Activated T-cell treated with anti-CD3 and anti-CD28 coated beads, Interleukin-2, amount 50 U/mL, for 72 hours (primary cell): ENCODE data around the gene SLC2A6. TPM values are rescaled to one million over a fixed set of nuclear protein-coding genes. Genes with fewer than 3 reads are reported as not detected.

ENCODE experiments used
- ATAC-seq, 2 donors: fragments of 150-1000 bp; cut with Tn5 transposase; replicated peaks in 1 of 2; 2 replicates each; pipeline ENCODE4 v1.10.0; 2021; ENCODE audit warnings: moderate library complexity in 2 of 2, mild to moderate bottlenecking in 1 of 2
- DNase-seq, 2 donors: peaks; one replicate each; pipeline ENCODE4 v3.0.0; 2021 to 2022; ENCODE audit warnings: mixed read lengths in 1 of 2
- H3K27ac Mint-ChIP-seq: one replicate; pipeline ENCODE4 v1.8.0; 2022; ENCODE audit warnings: mild to moderate bottlenecking, moderate library complexity, mixed read lengths
- H3K27me3 Mint-ChIP-seq: one replicate; pipeline ENCODE4 v1.8.0; 2022; ENCODE audit warnings: low read depth, mixed read lengths
- H3K36me3 Mint-ChIP-seq, 2 donors: one replicate each; pipeline ENCODE4 v1.8.0; 2022; ENCODE audit warnings: mixed read lengths in 2 of 2, mild to moderate bottlenecking in 1 of 2; ENCODE audit not compliant: insufficient read depth in 2 of 2
- H3K4me1 Mint-ChIP-seq: one replicate; pipeline ENCODE4 v1.8.0; 2022; ENCODE audit warnings: low read depth, mixed read lengths
- H3K4me3 Mint-ChIP-seq, 2 donors: one replicate each; pipeline ENCODE4 v1.8.0; 2022; ENCODE audit warnings: mild to moderate bottlenecking in 2 of 2, mixed read lengths in 2 of 2, moderate library complexity in 2 of 2
- H3K9me3 Mint-ChIP-seq, 2 donors: one replicate each; pipeline ENCODE4 v1.8.0; 2022; ENCODE audit warnings: mixed read lengths in 2 of 2
- total RNA-seq, 2 donors: library from RNA; stranded (reverse); gene quantifications; one replicate each; pipeline ENCODE4 v1.2.3, GENCODE V29; 2022

Gene SLC2A6
- total RNA-seq, 2 donors from 2014 or later, result 2.0 to 2.6 TPM

GRCh38 chr9:133463864-133464615, 14.9 kb downstream of the SLC2A6 start:
- no peaks in the 10 kb centered on the region for H3K36me3 Mint-ChIP-seq
- ATAC-seq (no peak), DNase-seq (no peak)
- no peaks in the 10 kb centered on the region for H3K27me3 Mint-ChIP-seq
- no peak overlapping the region for H3K27ac Mint-ChIP-seq
- H3K4me3 Mint-ChIP-seq, result no peak overlapping the region
- H3K4me1 Mint-ChIP-seq, result peaks cover 4% of the 10 kb centered on the region
- no peaks in the 10 kb centered on the region for H3K9me3 Mint-ChIP-seq

DNA sequence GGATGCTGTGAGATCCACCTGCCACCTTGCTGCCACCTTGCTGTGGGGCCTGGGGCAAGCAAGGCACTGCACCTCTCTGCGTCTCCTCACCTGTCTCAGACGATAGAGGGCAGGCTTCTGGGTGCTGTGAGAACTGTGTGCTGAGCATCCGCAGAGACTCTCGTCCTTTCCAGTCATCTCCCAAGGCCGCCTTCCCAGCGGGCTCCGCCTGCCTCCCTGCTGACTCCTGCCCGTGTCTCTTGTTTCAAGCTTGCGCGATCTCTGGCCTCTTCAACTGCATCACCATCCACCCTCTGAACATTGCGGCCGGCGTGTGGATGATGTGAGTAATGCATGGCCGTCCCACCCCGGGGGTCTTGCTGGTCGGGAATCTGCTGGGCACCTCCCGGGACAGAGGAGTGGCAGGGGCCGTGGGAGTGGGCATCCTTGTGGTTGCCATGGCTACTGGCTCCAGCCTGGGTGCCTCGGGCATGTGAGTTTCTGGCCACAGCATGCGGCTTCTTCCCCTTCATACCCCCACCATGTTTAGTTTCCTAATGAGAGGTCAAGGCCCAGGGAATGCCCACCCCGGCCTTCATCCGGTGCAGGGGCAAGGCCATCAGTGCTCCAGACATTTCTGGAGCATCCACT, 15.6 kb downstream of the SLC2A6 start:
- Mint-ChIP-seq H3K9me3 (no peaks in the 10 kb centered on the region), H3K27me3 (no peaks in the 10 kb centered on the region), H3K36me3 (no peaks in the 10 kb centered on the region), H3K27ac (no peak overlapping the region), H3K4me3 (no peak overlapping the region), H3K4me1 (peaks cover 7% of the 10 kb centered on the region)
- no peak for ATAC-seq
- no peak for DNase-seq

DNA sequence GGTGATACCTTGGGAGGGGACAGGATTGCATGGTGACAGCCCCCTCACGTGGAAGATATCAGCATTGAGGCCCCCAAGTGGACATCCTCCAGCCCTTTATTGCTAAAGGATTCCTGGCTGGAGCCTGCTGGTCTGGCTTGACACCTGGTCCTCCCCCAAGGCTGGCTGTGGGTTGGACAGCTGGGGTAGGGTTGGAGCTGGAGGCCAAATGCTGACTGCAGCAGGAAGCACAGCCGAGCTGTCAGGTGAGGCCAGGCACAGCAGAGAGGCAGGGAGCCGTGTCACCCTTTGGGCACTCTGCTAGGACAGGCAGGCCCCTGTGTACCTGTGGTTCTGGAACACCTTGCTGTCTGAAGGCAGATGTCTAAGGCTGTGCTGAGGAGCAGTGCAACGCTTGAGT, 16.9 kb downstream of the SLC2A6 start:
- DNase-seq, result no peak
- no peaks in the 10 kb centered on the region for H3K9me3 Mint-ChIP-seq
- no peaks in the 10 kb centered on the region for H3K27me3 Mint-ChIP-seq
- no peak for ATAC-seq
- H3K4me3 Mint-ChIP-seq, result no peak overlapping the region
- no peaks in the 10 kb centered on the region for H3K36me3 Mint-ChIP-seq
- H3K4me1 Mint-ChIP-seq, result peaks cover 7% of the 10 kb centered on the region
- no peak overlapping the region for H3K27ac Mint-ChIP-seq

DNA sequence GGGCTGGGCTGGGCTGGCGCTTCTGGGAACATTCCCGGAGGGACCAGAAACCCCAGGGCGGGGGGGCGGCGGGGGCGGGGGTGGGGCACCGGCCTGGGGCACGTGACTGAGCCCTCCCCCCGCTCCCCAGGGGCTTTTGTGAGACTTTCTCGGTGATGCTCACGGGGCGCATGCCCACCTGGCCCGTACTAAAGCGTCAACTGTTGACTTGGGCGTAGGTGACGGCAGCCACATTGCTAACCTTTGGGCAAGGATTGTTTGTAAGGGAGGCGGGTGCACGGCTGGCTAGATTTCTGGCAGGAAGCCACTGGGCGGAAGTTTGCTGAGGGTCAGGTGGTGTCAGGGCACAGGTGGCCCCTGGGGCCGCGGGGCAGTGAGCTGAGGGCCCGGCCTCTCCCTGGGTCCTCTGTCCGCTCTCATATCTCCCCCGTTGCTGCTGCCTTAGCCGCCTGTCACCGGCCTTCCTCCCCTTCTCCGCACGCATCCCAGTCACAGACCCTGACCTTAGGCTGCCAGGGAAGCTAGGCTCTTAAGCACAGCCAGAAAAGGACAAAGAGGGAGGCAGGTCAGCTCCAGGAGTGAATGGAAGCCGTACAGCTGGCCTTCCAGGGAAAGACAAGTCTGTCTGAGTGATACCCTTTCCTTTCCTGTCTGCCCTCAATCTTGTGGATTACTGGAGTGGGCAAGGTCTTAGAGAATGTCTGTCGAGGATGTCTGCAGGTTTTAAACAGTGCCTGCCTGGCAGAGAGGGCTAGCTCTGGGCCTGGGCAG, 18.3 kb downstream of the SLC2A6 start:
- Mint-ChIP-seq H3K4me3 (peak overlapping the region; percentile 65 to 66), H3K36me3 (no peaks in the 10 kb centered on the region), H3K27me3 (no peaks in the 10 kb centered on the region), H3K4me1 (peaks cover 7% of the 10 kb centered on the region), H3K9me3 (no peaks in the 10 kb centered on the region), H3K27ac (no peak overlapping the region)
- DNase-seq (peak; percentile 34 to 41), ATAC-seq (peak; percentile 4 to 10)

DNA sequence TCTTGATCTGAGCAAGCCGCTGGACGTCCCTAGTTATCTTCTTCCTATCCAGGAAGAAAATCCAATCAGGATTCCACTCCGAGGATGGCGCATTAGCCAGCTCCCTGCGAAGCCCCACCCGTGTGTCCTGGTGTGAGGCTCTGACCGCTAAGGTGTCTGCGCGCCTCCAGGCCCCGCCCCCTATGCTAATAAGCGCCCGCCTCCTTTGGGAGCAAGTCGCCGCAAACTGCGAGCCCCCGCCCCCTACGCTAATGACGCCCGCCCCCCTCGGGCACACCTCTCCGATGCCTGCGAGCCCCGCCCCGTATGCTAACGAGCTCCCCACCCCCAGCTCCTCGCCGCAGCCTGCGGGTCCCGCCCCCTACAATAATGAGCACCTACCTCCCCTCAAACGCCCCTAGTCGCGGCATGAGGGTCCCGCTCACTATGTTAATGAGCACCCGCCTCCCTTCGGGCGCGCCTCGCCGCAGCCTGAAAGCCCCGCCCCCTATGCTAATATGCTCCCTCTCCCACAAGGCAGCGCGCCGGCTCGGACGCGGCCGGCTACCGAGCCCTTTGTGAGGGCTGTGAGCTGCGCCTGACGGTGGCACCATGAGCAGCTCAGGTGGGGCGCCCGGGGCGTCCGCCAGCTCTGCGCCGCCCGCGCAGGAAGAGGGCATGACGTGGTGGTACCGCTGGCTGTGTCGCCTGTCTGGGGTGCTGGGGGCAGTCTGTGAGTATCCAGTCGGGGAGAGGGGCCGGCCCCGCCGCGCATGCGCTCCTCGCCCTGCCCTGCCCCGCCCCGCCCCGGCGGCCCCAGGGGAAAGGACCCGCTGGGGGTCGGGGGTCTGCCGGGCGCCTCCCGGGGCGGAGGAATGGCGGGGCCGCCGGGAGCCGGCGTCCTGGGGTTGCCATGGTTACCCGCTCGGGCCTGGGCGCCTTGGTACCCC, 19.2 kb downstream of the SLC2A6 start, which contains the start of gene CACFD1:
CACFD1 (plus strand) TSS at position 503 of the 929 bp plus-strand sequence; CDS start at position 592, 89 bp downstream.
- H3K27me3 Mint-ChIP-seq, result no peaks in the 10 kb centered on the region
- no peaks in the 10 kb centered on the region for H3K9me3 Mint-ChIP-seq
- H3K27ac Mint-ChIP-seq, result peak within 1 kb of the TSS; percentile 52
- H3K4me1 Mint-ChIP-seq, result peaks cover 7% of the 10 kb centered on the region
- peak; percentile 87 for ATAC-seq
- peak; percentile 91 for DNase-seq
- no peaks in the 10 kb centered on the region for H3K36me3 Mint-ChIP-seq
- peak within 1 kb of the TSS; percentile 95 to 97 for H3K4me3 Mint-ChIP-seq

DNA sequence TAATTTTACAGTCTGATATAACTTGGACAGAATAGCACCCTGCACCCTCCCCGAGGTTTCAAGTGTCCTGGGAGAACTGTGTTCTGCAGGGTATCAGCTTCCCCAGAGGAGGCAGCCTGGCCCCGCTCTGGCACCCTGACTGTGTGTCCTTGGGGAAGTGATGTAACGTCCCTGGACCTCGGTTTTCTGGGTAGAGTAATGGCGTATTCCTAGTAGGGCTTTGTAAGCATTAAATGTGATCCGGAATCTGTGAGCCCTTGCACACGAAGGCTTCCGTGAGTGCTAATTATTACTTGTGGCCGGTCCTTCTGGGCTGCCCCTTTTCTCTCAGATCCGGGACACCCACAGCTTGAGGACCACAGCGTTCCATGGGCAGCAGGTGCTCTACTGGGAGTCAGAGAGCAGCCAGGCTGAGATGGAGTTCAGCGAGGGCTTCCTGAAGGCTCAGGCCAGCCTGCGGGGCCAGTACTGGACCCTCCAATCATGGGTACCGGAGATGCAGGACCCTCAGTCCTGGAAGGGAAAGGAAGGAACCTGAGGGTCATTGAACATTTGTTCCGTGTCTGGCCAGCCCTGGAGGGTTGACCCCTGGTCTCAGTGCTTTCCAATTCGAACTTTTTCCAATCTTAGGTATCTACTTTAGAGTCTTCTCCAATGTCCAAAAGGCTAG, 20.1 kb downstream of the SLC2A6 start:
- peak overlapping the region; percentile 95 to 97 for H3K4me3 Mint-ChIP-seq
- H3K36me3 Mint-ChIP-seq, result no peaks in the 10 kb centered on the region
- no peaks in the 10 kb centered on the region for H3K27me3 Mint-ChIP-seq
- no peak for DNase-seq
- H3K9me3 Mint-ChIP-seq, result no peaks in the 10 kb centered on the region
- H3K4me1 Mint-ChIP-seq, result peaks cover 7% of the 10 kb centered on the region
- no peak for ATAC-seq
- H3K27ac Mint-ChIP-seq, result no peak overlapping the region

DNA sequence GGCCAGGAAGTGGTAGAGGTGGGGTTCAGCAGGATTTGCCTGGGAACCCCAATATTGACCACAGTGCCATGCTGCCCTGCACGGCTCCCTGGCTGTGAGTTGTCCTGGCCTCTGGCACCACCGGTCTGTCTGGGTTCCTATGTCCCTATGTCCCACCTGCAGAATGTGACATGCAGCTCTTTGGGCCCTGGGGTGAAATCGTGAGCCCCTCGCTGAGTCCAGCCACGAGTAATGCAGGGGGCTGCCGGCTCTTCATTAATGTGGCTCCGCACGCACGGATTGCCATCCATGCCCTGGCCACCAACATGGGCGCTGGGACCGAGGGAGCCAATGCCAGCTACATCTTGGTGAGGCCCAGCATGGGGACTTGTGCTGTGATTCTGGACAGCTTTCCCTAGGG, 21.2 kb downstream of the SLC2A6 start:
- H3K27ac Mint-ChIP-seq, result no peak overlapping the region
- H3K27me3 Mint-ChIP-seq, result no peaks in the 10 kb centered on the region
- H3K9me3 Mint-ChIP-seq, result no peaks in the 10 kb centered on the region
- no peaks in the 10 kb centered on the region for H3K36me3 Mint-ChIP-seq
- H3K4me3 Mint-ChIP-seq, result no peak overlapping the region
- peaks cover 7% of the 10 kb centered on the region for H3K4me1 Mint-ChIP-seq
- ATAC-seq, result no peak
- DNase-seq, result no peak

- no peak for ATAC-seq
- H3K36me3 Mint-ChIP-seq, result no peaks in the 10 kb centered on the region
- no peak overlapping the region for H3K27ac Mint-ChIP-seq
- no peak overlapping the region for H3K4me3 Mint-ChIP-seq
- peaks cover 7% of the 10 kb centered on the region for H3K4me1 Mint-ChIP-seq
- no peaks in the 10 kb centered on the region for H3K9me3 Mint-ChIP-seq
- H3K27me3 Mint-ChIP-seq, result no peaks in the 10 kb centered on the region
- no peak for DNase-seq
These were observed 21.7 kb downstream of the SLC2A6 start for GRCh38 chr9:133457233-133457632.

- DNase-seq (no peak), ATAC-seq (no peak)
- H3K27ac Mint-ChIP-seq, result no peak overlapping the region
- H3K4me1 Mint-ChIP-seq, result peaks cover 7% of the 10 kb centered on the region
- no peaks in the 10 kb centered on the region for H3K9me3 Mint-ChIP-seq
- H3K4me3 Mint-ChIP-seq, result no peak overlapping the region
- no peaks in the 10 kb centered on the region for H3K36me3 Mint-ChIP-seq
- H3K27me3 Mint-ChIP-seq, result no peaks in the 10 kb centered on the region
These were observed 22.5 kb downstream of the SLC2A6 start for GRCh38 chr9:133456409-133456808.

- Mint-ChIP-seq H3K36me3 (no peaks in the 10 kb centered on the region), H3K4me1 (peaks cover 7% of the 10 kb centered on the region), H3K27me3 (no peaks in the 10 kb centered on the region), H3K4me3 (no peak overlapping the region), H3K9me3 (no peaks in the 10 kb centered on the region), H3K27ac (no peak overlapping the region)
- ATAC-seq (no peak), DNase-seq (no peak)
These were observed 23.0 kb downstream of the SLC2A6 start for GRCh38 chr9:133455936-133456335.

DNA sequence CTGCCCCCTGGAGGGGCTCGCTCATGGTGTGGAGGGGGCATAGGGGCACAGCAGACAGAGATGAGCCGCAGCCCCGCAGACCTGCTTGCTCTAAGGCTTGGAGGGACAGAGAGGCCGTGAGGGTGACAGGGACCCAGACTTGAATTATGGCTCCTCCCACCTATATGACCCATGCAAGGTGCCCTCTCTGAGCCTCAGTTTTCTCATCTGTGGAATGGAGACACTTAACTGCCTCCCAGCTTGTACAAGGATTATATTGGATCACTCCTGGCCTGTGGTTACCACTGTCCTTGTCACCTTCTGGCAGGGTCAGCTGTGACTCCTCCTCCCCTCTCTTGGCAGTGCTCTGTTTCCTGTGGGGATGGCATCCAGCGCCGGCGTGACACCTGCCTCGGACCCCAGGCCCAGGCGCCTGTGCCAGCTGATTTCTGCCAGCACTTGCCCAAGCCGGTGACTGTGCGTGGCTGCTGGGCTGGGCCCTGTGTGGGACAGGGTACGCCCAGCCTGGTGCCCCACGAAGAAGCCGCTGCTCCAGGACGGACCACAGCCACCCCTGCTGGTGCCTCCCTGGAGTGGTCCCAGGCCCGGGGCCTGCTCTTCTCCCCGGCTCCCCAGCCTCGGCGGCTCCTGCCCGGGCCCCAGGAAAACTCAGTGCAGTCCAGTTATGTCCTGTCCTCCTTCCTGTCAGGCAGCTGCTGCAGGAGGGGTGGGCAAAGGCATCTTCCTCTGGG, 23.8 kb downstream of the SLC2A6 start:
- DNase-seq (no peak), ATAC-seq (no peak)
- Mint-ChIP-seq H3K27ac (no peak overlapping the region), H3K27me3 (no peaks in the 10 kb centered on the region), H3K36me3 (no peaks in the 10 kb centered on the region), H3K9me3 (no peaks in the 10 kb centered on the region), H3K4me3 (no peak overlapping the region), H3K4me1 (peaks cover 7% of the 10 kb centered on the region)

DNA sequence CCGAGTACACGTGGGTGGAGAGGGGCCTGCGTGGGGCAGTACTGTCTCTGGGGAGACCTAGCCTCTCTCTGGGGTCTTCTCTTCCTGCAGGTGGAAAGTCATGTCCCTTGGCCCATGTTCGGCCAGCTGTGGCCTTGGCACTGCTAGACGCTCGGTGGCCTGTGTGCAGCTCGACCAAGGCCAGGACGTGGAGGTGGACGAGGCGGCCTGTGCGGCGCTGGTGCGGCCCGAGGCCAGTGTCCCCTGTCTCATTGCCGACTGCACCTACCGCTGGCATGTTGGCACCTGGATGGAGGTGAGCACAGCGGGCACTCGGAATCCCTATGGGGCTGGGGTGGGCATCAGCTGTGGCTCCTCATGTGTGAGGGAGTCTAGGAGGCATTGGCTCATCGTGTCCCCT, 24.6 kb downstream of the SLC2A6 start:
- no peak overlapping the region for H3K4me3 Mint-ChIP-seq

More for the DNA sequence above, 24.6 kb downstream of the SLC2A6 start:
- ATAC-seq (no peak), DNase-seq (no peak)
- peaks cover 7% of the 10 kb centered on the region for H3K4me1 Mint-ChIP-seq
- no peak overlapping the region for H3K27ac Mint-ChIP-seq
- H3K27me3 Mint-ChIP-seq, result no peaks in the 10 kb centered on the region
- H3K9me3 Mint-ChIP-seq, result no peaks in the 10 kb centered on the region
- no peaks in the 10 kb centered on the region for H3K36me3 Mint-ChIP-seq
